Cortex of kidney (tissue), 1 donor: Measurements from ENCODE around the gene BCAS3.
"Not testable (repeated sequence)": the region's sequence is repeated elsewhere in the genome, so short reads cannot be mapped to it uniquely, and the experiment has no call there.

Experiments used
- DNase-seq: peaks from one replicate; lab custom pipeline; 2025; lab: John Stamatoyannopoulos, UW

The BCAS3 gene

GRCh38 chr17:61225178-61225882 lies 547.7 kb downstream of the BCAS3 start:
- DNase-seq = no peak

GRCh38 chr17:61227866-61228265 lies 550.2 kb downstream of the BCAS3 start:
- DNase-seq = no peak

- DNase-seq = no peak
Observed at GRCh38 chr17:61230461-61230860, 552.8 kb downstream of the BCAS3 start.

- no peak for DNase-seq
Observed at GRCh38 chr17:61230972-61231820, 553.5 kb downstream of the BCAS3 start.

- DNase-seq = no peak
Observed at GRCh38 chr17:61232871-61233270, 555.2 kb downstream of the BCAS3 start.

- DNase-seq = no peak
Observed at GRCh38 chr17:61233991-61234750, 556.5 kb downstream of the BCAS3 start.

GRCh38 chr17:61235001-61235826 lies 557.6 kb downstream of the BCAS3 start:
- no peak for DNase-seq

GRCh38 chr17:61235827-61236197 lies 558.2 kb downstream of the BCAS3 start:
- DNase-seq = no peak

GRCh38 chr17:61237275-61237674 lies 559.6 kb downstream of the BCAS3 start:
- no peak for DNase-seq

GRCh38 chr17:61238455-61238933 lies 560.8 kb downstream of the BCAS3 start:
- DNase-seq = no peak

GRCh38 chr17:61239327-61239726 lies 561.7 kb downstream of the BCAS3 start:
- DNase-seq = no peak

GRCh38 chr17:61239953-61240352 lies 562.3 kb downstream of the BCAS3 start:
- DNase-seq = no peak

GRCh38 chr17:61240851-61241468 lies 563.3 kb downstream of the BCAS3 start:
- no peak for DNase-seq

GRCh38 chr17:61244988-61245387 lies 567.3 kb downstream of the BCAS3 start:
- DNase-seq = not testable (repeated sequence)

GRCh38 chr17:61245706-61246135 lies 568.1 kb downstream of the BCAS3 start:
- no peak for DNase-seq

GRCh38 chr17:61247439-61247838 lies 569.8 kb downstream of the BCAS3 start:
- DNase-seq = no peak

GRCh38 chr17:61248399-61248798 lies 570.7 kb downstream of the BCAS3 start:
- no peak for DNase-seq

- no peak for DNase-seq
Observed at GRCh38 chr17:61249649-61250299, 572.1 kb downstream of the BCAS3 start.

GRCh38 chr17:61250335-61250890 lies 572.8 kb downstream of the BCAS3 start:
- DNase-seq = no peak
